ENCODE data around the gene CRYBA4.

Gene CRYBA4

DNA sequence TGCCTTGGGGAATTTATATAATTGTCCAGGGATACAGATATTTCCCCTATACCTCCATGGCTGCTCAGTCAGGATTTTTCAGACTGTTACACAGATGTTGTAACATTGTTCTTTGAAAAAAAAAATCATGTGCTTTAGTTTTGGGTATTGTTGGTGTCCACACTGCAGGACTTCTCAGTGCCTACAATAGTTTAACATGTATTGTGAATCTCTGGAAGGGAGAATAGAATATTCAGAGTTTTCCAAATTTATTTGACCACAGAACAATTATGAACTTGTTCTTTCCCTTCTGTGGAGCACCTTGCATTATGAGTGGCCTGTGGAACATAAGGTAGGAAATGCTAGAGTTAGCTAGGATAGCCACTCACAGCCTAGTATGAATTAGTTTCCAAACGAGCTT is 14.5 kb downstream of the CRYBA4 start:
- H3K9me3 ChIP-seq (ENCODE audit: control insufficient read depth in 5 of 5, low read length in 5 of 5), result no peaks in the 10 kb centered on the region
- peaks cover 0 to 10% (median 0%) of the 10 kb centered on the region in 5 donors for H3K4me1 ChIP-seq (ENCODE audit: control insufficient read depth in 5 of 5, insufficient read depth in 5 of 5, low read length in 5 of 5)
- H3K27me3 ChIP-seq (ENCODE audit: control insufficient read depth in 5 of 5, insufficient read depth in 4 of 5, low read length in 5 of 5), result peaks cover 0 to 8% (median 0%) of the 10 kb centered on the region in 5 donors
- no peak overlapping the region for H3K9ac ChIP-seq (ENCODE audit: low read length in 5 of 5)
- no peaks in the 10 kb centered on the region for H3K36me3 ChIP-seq (ENCODE audit: control insufficient read depth in 5 of 5, insufficient read depth in 5 of 5, low read length in 5 of 5)
- H3K27ac ChIP-seq (ENCODE audit: low read depth, low read length), result no peak overlapping the region
- H3K4me3 ChIP-seq (ENCODE audit: low read depth in 1 of 5, low read length in 5 of 5), result no peak overlapping the region

DNA sequence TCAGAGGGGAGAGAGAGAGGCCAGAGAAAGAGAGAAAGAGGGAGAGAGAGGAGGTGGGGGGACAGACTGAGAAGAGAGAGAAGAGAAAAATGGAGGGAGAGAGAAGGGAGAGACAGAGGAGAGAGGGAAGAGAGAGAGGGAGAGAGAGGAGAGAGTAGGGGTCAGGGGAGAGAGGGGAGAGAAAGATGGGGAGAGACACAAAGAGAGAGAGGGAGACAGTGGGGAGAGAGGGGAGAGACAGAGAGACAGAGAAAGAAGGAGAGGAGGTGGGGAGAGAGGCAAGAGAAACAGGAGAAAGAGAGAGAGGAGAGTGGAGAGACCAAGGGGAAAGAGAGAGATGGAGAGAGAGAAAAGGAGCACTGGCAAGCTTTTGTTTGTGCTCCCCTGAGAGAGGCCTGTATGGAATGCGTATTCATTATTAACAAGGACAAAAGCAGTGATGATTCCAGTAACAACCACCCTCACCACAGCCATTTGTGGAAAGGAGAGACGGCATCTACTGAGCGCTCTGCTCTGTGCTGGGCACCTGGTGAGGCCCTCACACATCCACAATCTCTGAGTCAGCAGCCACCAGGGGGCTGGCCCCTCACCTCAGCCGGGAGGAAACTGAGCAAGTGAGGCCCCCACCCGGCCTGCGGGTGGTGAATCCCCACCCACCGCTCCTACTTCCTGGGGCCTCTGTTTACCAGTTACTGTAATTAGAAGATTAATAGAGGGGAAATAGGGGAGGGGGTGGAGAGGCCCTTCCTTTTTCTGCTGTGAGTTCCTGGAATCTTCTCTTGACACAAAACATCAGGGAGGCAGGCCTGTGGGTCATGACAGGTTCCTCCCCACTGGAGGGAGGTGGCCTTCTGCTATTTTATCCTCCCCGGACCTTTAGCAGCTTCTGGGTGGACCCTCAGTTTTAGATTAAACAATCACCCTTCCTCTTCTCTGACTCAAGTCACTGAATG is 21.0 kb downstream of the CRYBA4 start:
- H3K36me3 ChIP-seq (ENCODE audit: control insufficient read depth in 5 of 5, insufficient read depth in 5 of 5, low read length in 5 of 5), result no peaks in the 10 kb centered on the region
- H3K9ac ChIP-seq (ENCODE audit: low read length in 5 of 5), result no peak overlapping the region
- H3K9me3 ChIP-seq (ENCODE audit: control insufficient read depth in 5 of 5, low read length in 5 of 5), result no peaks in the 10 kb centered on the region
- peaks cover 5 to 22% (median 14%) of the 10 kb centered on the region in 5 donors for H3K27me3 ChIP-seq (ENCODE audit: control insufficient read depth in 5 of 5, insufficient read depth in 4 of 5, low read length in 5 of 5)
- H3K4me3 ChIP-seq (ENCODE audit: low read depth in 1 of 5, low read length in 5 of 5), result no peak overlapping the region
- H3K27ac ChIP-seq (ENCODE audit: low read depth, low read length), result no peak overlapping the region
- H3K4me1 ChIP-seq (ENCODE audit: control insufficient read depth in 5 of 5, insufficient read depth in 5 of 5, low read length in 5 of 5), result peaks cover 0 to 15% (median 10%) of the 10 kb centered on the region in 5 donors

DNA sequence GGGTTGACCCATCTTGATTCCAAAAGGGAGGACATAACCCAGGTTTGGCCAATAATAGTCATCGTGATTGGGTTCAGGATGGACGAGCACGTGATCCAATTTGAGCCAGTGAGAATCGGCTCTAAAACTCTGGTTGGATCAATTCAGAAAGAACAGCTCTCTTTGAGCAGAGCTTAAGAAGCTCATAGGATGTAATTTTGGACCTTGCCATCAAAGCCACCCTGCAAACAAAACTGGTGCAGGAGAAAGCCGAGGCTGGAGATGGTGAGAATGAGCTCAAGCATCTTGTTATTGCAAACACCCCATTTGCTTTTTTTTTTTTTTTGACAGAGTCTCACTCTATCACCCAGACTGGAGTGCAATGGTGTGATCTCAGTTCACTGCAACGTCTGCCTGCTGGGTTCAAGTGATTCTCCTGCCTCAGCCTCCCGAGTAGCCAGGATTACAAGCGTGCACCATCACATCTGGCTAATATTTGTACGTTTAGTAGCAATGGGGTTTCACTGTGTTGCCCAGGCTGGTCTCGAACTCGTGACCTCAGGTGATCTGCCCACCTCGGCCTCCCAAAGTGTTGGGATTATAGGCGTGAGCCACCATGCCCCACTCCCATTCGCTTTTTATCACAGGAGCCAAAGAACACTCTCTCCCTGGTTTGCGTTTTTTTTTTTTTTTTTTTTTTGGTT is 21.8 kb downstream of the CRYBA4 start:
- H3K9me3 ChIP-seq (ENCODE audit: control insufficient read depth in 5 of 5, low read length in 5 of 5), result no peaks in the 10 kb centered on the region
- no peak overlapping the region for H3K9ac ChIP-seq (ENCODE audit: low read length in 5 of 5)
- no peaks in the 10 kb centered on the region for H3K36me3 ChIP-seq (ENCODE audit: control insufficient read depth in 5 of 5, insufficient read depth in 5 of 5, low read length in 5 of 5)
- H3K27me3 ChIP-seq (ENCODE audit: control insufficient read depth in 5 of 5, insufficient read depth in 4 of 5, low read length in 5 of 5), result peaks cover 10 to 29% (median 19%) of the 10 kb centered on the region in 5 donors
- H3K4me1 ChIP-seq (ENCODE audit: control insufficient read depth in 5 of 5, insufficient read depth in 5 of 5, low read length in 5 of 5), result peaks cover 0 to 23% (median 12%) of the 10 kb centered on the region in 5 donors
- H3K4me3 ChIP-seq (ENCODE audit: low read depth in 1 of 5, low read length in 5 of 5), result no peak overlapping the region
- H3K27ac ChIP-seq (ENCODE audit: low read depth, low read length), result no peak overlapping the region

DNA sequence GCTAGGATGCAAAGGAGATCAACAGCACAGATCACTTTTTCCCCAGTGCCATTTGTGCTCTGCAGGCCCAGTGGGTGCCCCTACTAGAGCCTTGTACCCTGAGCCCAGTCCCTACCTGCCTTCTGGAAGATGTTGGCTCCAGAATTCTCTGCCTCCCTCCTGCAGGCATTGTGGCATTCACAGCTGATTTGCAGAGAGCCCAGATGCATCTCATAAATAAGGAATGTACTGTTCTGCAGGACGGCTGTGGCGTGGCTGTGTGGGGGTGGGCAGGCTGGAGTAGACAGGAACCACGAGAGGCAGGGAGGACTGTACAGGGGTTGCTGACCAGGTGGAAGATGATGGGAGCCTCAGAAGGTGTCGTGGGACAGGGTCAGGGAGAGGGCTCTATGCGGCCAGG is 24.4 kb downstream of the CRYBA4 start:
- Histone ChIP-seq H3K27ac (ENCODE audit: low read depth, low read length) (no peak overlapping the region), H3K9ac (ENCODE audit: low read length in 5 of 5) (no peak overlapping the region), H3K4me1 (ENCODE audit: control insufficient read depth in 5 of 5, insufficient read depth in 5 of 5, low read length in 5 of 5) (peaks cover 0 to 33% (median 12%) of the 10 kb centered on the region in 5 donors), H3K27me3 (ENCODE audit: control insufficient read depth in 5 of 5, insufficient read depth in 4 of 5, low read length in 5 of 5) (peaks cover 10 to 36% (median 15%) of the 10 kb centered on the region in 5 donors), H3K9me3 (ENCODE audit: control insufficient read depth in 5 of 5, low read length in 5 of 5) (no peaks in the 10 kb centered on the region), H3K36me3 (ENCODE audit: control insufficient read depth in 5 of 5, insufficient read depth in 5 of 5, low read length in 5 of 5) (no peaks in the 10 kb centered on the region), H3K4me3 (ENCODE audit: low read depth in 1 of 5, low read length in 5 of 5) (no peak overlapping the region)

DNA sequence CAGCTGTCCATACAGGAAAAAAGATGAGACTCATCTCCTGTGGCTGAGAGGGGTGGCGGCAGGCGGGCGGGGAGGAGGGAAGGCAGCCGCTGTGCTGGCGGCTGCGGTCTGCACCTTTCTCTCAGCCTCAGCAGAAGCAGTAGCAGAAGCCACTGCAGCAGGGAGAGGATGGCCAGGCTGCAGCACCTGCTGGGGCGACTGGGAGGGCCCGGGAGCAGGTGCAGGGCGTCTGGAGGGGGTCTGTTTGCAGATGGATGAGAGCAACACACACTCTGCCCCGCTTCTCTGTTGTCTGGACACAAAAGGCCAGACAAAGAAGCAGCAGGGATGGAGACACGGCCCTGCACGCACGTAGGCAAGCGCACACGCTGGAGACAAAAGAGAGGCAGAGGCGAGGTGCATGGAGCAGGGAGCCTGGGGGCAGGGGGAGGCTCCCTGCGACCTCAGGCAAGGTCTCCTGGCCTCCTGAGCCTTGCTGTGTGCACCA is 26.3 kb downstream of the CRYBA4 start:
- H3K4me3 ChIP-seq (ENCODE audit: low read depth in 1 of 5, low read length in 5 of 5), result no peak overlapping the region
- H3K36me3 ChIP-seq (ENCODE audit: control insufficient read depth in 5 of 5, insufficient read depth in 5 of 5, low read length in 5 of 5), result no peaks in the 10 kb centered on the region
- H3K27me3 ChIP-seq (ENCODE audit: control insufficient read depth in 5 of 5, insufficient read depth in 4 of 5, low read length in 5 of 5), result peaks cover 10 to 41% (median 20%) of the 10 kb centered on the region in 5 donors
- no peak overlapping the region for H3K27ac ChIP-seq (ENCODE audit: low read depth, low read length)
- H3K4me1 ChIP-seq (ENCODE audit: control insufficient read depth in 5 of 5, insufficient read depth in 5 of 5, low read length in 5 of 5), result peaks cover 0 to 33% (median 12%) of the 10 kb centered on the region in 5 donors
- no peak overlapping the region for H3K9ac ChIP-seq (ENCODE audit: low read length in 5 of 5)
- no peaks in the 10 kb centered on the region for H3K9me3 ChIP-seq (ENCODE audit: control insufficient read depth in 5 of 5, low read length in 5 of 5)

DNA sequence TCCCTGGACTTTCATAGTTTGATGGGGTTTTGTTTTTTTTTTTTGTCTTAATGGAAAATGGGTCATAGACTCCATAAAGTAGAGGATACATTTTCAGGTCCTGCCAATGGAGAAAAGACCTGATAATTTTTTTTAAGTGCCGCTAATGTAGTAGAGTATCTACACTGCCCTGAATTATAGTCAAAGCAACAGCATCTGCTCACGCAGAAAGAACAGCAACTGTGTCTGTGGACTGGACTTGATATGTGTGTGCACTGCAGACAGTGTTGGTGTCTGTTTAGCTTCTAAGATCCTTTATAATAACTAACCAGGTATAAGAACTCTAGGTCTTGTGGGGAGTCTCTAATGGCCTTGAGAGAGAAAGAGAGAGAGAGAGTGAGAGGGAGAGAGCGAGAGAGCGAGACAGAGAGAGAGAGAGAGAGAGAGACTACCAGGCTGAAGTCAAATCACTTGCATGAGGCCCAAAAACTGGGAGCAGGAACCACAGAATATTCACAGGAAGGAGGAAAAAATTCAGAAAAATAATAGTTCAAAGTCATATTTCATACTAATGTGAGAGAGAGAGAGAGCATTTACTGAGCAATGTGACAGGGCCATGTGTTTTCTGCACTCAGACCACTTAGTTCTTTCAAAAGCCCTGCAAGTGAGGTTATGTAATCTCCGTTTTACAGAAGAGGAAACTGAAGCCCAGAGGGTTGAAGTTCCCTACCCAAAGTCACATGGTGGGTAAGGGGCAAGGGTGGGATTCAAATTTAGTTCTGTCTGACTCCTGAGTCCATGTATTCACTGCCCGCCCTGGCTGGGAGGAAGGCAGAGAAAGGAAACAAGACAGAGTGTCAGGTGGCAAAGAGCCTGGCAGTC is 27.0 kb downstream of the CRYBA4 start:
- Histone ChIP-seq H3K9me3 (ENCODE audit: control insufficient read depth in 5 of 5, low read length in 5 of 5) (no peaks in the 10 kb centered on the region), H3K27me3 (ENCODE audit: control insufficient read depth in 5 of 5, insufficient read depth in 4 of 5, low read length in 5 of 5) (peaks cover 10 to 43% (median 22%) of the 10 kb centered on the region in 5 donors), H3K36me3 (ENCODE audit: control insufficient read depth in 5 of 5, insufficient read depth in 5 of 5, low read length in 5 of 5) (no peaks in the 10 kb centered on the region), H3K4me1 (ENCODE audit: control insufficient read depth in 5 of 5, insufficient read depth in 5 of 5, low read length in 5 of 5) (peaks cover 0 to 33% (median 12%) of the 10 kb centered on the region in 5 donors), H3K27ac (ENCODE audit: low read depth, low read length) (no peak overlapping the region), H3K4me3 (ENCODE audit: low read depth in 1 of 5, low read length in 5 of 5) (no peak overlapping the region), H3K9ac (ENCODE audit: low read length in 5 of 5) (no peak overlapping the region)

DNA sequence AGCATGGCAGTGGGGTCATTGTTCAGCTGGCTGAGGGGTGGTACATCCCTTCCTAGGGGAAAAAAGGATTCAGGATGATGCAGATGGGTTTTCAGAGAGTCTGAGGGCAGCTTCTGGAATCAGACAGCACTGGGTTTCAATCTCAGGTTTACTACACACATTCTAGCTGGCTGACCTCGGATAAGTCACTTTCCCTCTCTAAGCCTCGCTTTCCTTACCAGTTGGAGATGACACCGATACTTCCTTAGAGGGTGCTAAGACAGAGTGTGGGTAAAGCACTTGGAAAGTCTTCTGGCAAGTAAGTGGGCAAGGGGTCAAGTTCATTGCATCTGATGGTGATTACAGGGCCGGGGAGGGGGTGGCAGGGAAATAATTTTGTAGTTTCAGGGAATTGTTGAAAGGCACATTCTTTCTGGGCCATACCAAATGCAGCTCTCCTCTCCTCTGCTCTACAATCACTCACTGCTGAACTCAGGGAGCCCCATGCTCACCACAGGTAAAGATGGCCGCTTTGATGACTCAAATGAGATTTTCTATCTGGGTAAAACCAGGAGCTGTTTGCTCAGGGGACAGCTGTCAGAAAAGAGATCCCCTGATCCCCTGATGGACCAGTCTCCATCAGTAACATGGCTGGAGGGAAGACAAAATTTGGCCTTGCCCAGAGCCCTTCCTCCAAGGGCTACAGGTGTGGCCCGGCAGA is 29.1 kb downstream of the CRYBA4 start:
- no peak overlapping the region for H3K9ac ChIP-seq (ENCODE audit: low read length in 5 of 5)
- H3K4me1 ChIP-seq (ENCODE audit: control insufficient read depth in 5 of 5, insufficient read depth in 5 of 5, low read length in 5 of 5), result peaks cover 0 to 21% (median 4%) of the 10 kb centered on the region in 5 donors
- no peaks in the 10 kb centered on the region for H3K36me3 ChIP-seq (ENCODE audit: control insufficient read depth in 5 of 5, insufficient read depth in 5 of 5, low read length in 5 of 5)
- no peak overlapping the region for H3K4me3 ChIP-seq (ENCODE audit: low read depth in 1 of 5, low read length in 5 of 5)
- H3K9me3 ChIP-seq (ENCODE audit: control insufficient read depth in 5 of 5, low read length in 5 of 5), result no peaks in the 10 kb centered on the region
- no peak overlapping the region for H3K27ac ChIP-seq (ENCODE audit: low read depth, low read length)
- peaks cover 13 to 51% (median 25%) of the 10 kb centered on the region in 5 donors for H3K27me3 ChIP-seq (ENCODE audit: control insufficient read depth in 5 of 5, insufficient read depth in 4 of 5, low read length in 5 of 5)

DNA sequence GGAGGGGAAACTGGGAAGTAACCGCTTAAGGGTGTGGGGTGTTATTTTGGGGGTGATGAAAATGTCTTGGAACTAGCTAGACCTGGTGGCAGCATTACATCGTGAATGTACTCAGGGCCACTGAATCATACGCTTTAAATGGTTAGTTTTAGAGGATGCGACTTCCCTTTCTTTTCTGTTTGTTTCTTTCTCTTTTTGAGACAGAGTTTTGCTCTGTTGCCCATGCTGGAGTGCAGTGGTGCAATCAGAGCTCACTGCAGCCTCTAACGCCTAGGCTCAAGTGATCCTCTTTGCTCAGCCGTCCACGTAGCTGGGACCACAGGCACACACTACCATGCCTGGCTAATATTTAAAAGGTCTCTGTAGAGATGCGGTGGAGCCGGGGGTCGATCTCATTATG is 30.1 kb downstream of the CRYBA4 start:
- Histone ChIP-seq H3K27ac (ENCODE audit: low read depth, low read length) (no peak overlapping the region), H3K9me3 (ENCODE audit: control insufficient read depth in 5 of 5, low read length in 5 of 5) (no peaks in the 10 kb centered on the region), H3K4me1 (ENCODE audit: control insufficient read depth in 5 of 5, insufficient read depth in 5 of 5, low read length in 5 of 5) (peaks cover 0 to 21% (median 4%) of the 10 kb centered on the region in 5 donors), H3K36me3 (ENCODE audit: control insufficient read depth in 5 of 5, insufficient read depth in 5 of 5, low read length in 5 of 5) (no peaks in the 10 kb centered on the region), H3K9ac (ENCODE audit: low read length in 5 of 5) (no peak overlapping the region), H3K27me3 (ENCODE audit: control insufficient read depth in 5 of 5, insufficient read depth in 4 of 5, low read length in 5 of 5) (peaks cover 14 to 45% (median 17%) of the 10 kb centered on the region in 5 donors), H3K4me3 (ENCODE audit: low read depth in 1 of 5, low read length in 5 of 5) (no peak overlapping the region)

All from subcutaneous abdominal adipose tissue (tissue), 5 donors.